ENCODE results near the gene EPB41. TPM values are rescaled to one million over a fixed set of nuclear protein-coding genes. Genes with fewer than 3 reads are reported as not detected.
A peak's percentile ranks its signal among the peaks of the same experiment; 100 is the strongest.

EPB41 gene
- total and polyA plus RNA-seq, 9 of the 15 experiments (the other 6 are each of a cell fraction or from before 2014, with no cell fraction given) = 3.7 to 213 (median 141) TPM

- TF ChIP-seq PRPF4 (IDR thresholded peaks at IDR 0.05; ENCODE audit: insufficient read depth, low read depth, low read length, poor library complexity, severe bottlenecking) (no peak), HEY1 (CRISPR knock-in tag; IDR thresholded peaks at IDR 0.05; ENCODE audit: borderline replicate concordance) (no peak), SMARCA5 (IDR thresholded peaks at IDR 0.05) (peak; percentile 44; the same call in 1 of the 2 replicates), E2F4 (CRISPR knock-in tag; IDR thresholded peaks at IDR 0.05; ENCODE audit: low read depth) (no peak), MEIS2 (IDR thresholded peaks at IDR 0.05; ENCODE audit: partially characterized antibody) (peak; percentile 51), ZNF217 (CRISPR knock-in tag; IDR thresholded peaks at IDR 0.05) (no peak), WHSC1 (IDR thresholded peaks at IDR 0.05; ENCODE audit: low read length) (no peak), SPI1 (IDR thresholded peaks at IDR 0.05; ENCODE audit: borderline replicate concordance, low read depth, low read length) (peak; percentile 99), PATZ1 (CRISPR knock-in tag; IDR thresholded peaks at IDR 0.05; ENCODE audit: borderline replicate concordance) (no peak), ZNF561 (CRISPR knock-in tag; conservative IDR thresholded peaks at IDR 0.05) (no peak), KHSRP (IDR thresholded peaks at IDR 0.05) (peak; percentile 39), CEBPG (CRISPR knock-in tag; IDR thresholded peaks at IDR 0.05) (no peak), CEBPG (tag; conservative IDR thresholded peaks at IDR 0.05 in 1 of 2, IDR thresholded peaks at IDR 0.05 in 1 of 2) (no peak; a peak in 1 of 4 replicates), RFX5 (IDR thresholded peaks at IDR 0.05; ENCODE audit: low read depth, low read length) (no peak), ZNF316 (IDR thresholded peaks at IDR 0.05) (no peak; the same call in 1 of the 2 replicates), ILK (tag; IDR thresholded peaks at IDR 0.05; ENCODE audit: borderline replicate concordance, low read depth) (no peak), ZFP36 (IDR thresholded peaks at IDR 0.05; ENCODE audit: low read depth, low read length, partially characterized antibody) (no peak), GTF2F1 (IDR thresholded peaks at IDR 0.05; ENCODE audit: low read depth, low read length) (no peak), SMARCA4 (IDR thresholded peaks at IDR 0.05) (peak; percentile 99), TGIF2 (CRISPR knock-in tag; IDR thresholded peaks at IDR 0.05) (no peak), ZNF143 (CRISPR knock-in tag; IDR thresholded peaks at IDR 0.05) (no peak), ZC3H4 (CRISPR knock-in tag; IDR thresholded peaks at IDR 0.05; ENCODE audit: borderline replicate concordance) (no peak), ATF7 (IDR thresholded peaks at IDR 0.05) (peak; percentile 75), MAFG (tag; conservative IDR thresholded peaks at IDR 0.05) (no peak), MYNN (IDR thresholded peaks at IDR 0.05) (0 out of 2 replicates have a peak, but pooled peaks have one; percentile 56), MYNN (CRISPR knock-in tag; IDR thresholded peaks at IDR 0.05) (no peak)
- TF ChIP-seq, protein P1, sequence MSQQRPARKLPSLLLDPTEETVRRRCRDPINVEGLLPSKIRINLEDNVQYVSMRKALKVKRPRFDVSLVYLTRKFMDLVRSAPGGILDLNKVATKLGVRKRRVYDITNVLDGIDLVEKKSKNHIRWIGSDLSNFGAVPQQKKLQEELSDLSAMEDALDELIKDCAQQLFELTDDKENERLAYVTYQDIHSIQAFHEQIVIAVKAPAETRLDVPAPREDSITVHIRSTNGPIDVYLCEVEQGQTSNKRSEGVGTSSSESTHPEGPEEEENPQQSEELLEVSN (IDR thresholded peaks at IDR 0.05; ENCODE audit: borderline replicate concordance in 1 of 2, extremely low read depth in 1 of 2, insufficient read depth in 1 of 2, insufficient read length in 1 of 2, low read depth in 1 of 2, low read length in 1 of 2, poor library complexity in 1 of 2, severe bottlenecking in 1 of 2) = no peak
Observed at GRCh38 chr1:28926629-28927265, 12.4 kb downstream of the EPB41 start (continued).
